Stimulated activated CD4-positive, alpha-beta T cell treated with anti-CD3 and anti-CD28 coated beads, TNF-alpha, amount 100 ng/mL, for 48 hours (primary cell): ENCODE data around the gene ABCC1.
"Not testable (repeated sequence)": the region's sequence is repeated elsewhere in the genome, so short reads cannot be mapped to it uniquely, and the experiment has no call there.

Source experiments
- DNase-seq, 3 donors: peaks; one replicate each; pipeline ENCODE4 v3.0.0-alpha.2; 2020; ENCODE audit warnings: low read depth in 3 of 3

ABCC1 gene

DNA sequence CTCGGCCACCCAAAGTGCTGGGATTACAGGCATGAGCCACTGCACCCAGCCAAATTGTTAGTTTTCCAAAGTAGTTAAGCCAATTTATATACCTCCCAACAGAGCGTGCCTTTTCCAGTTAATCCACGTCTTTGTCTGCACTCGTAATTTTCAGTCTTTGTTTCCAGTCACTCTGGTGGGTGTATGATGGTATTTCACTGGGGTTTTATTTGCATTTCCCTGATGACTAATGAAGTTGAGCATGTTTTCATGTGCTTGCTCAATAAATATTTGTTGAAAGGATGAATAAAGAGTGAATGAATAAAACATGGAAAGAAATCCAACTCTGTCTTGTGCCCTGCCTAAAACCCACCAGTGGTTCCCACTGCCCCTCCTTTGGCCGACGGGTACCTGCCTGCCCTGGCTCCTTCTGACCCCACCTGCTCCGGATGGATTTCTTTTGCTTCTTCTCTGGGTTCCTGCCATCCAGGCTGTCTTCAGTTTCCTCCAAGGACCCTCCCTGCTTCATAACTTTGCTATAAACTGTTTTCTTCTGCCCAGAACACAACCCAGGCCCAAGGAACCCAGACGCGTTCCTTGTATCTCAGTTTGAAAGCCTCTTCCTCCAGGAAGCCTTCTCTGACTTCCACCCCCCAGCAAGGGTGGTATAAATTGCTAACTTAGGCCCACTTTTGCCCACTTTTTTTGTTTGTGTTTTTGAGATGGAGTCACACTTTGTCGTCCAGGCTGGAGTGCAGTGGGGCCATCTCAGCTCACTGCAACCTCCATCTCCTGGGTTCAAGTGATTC lies 3.0 kb upstream of the ABCC1 start:
- no peak for DNase-seq

DNA sequence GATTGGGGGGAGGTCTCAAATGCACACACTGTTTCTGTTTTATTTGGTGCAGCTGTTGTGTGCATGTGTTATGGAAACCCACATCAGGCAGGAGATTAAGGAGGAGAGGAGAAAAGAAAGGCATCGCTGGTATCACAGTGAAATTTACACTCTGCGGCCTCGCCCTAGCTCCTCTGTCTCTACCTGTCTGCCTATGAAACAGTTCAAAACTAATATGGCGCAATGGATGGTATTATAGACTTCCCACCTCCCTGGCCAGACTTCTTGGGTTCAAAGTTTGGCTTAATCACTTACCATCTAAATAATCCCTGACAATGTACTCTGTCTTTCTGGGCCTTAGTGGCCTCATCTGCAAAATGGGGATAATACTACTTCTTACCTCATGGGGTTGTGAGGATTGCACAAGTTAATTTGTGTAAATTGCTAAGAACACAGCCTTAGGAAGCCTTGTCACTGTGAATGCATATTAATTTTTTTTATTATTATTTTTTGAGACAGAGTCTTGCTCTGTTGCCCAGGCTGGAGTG lies 1.4 kb upstream of the ABCC1 start:
- no peak for DNase-seq

DNA sequence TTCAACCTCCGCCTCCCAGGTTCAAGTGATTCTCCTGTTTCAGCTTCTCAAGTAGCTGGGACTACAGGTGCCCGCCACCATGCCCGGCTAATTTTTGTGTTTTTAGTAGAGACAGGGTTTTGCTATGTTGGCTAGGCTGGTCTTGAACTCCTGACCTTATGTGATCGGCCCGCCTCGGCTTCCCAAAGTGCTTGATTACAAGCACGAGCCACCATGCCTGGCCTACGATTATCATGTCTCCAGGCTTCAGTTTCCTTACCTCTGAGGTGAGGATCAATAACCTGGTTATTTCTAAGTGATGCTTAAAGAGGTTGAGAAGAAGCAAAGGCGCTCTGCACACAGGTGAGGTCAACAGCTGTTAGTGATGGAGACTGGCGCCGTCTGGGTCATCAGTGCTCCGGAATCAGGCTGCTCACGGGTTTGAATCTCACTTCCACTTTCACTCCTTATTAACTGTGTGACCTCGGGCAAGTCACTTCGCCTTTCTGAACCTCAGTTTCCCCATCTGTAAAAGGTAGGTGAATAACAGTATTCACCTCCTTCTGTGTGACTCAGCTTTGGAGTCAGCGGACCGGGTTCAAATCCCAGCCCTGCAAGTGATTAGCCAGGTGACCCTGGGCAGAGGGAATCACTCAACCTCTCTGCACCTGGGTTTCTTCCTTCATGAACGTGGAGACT lies 745 bp upstream of the ABCC1 start:
- no peak for DNase-seq

DNA sequence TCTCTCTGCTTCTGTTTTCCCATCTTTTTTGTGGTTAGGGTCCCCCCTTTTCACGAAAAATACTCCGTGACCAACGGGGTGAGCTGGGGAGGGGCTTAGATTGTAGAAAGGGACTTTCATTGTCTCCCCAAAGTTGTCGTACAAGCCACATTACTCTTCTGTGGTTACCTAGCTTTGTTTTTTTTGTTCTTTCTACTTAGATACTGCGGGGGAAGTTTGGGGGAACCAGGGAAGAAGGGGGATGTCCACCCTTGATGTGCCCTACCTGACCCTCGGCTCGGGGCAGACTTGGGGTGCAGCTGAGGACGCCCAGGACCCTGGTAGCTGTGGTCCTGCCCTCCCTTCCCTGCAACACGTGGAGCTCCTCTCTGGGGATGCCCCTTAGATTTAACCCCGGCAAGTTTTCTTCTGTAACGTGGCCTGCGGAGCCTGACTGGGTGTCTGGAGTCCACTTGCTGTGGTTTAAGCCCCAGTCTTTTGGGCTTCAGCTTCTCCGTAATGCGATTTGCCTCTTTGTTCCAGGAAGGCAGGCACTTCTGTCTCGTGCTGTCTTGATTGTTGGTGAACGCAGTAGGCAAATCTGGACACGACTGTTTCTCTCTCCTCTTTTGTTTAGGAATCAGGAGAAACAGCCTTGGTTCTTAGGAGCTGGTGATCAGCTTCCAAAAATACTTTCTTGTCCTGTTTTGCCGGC lies 892 bp downstream of the ABCC1 start:
- no peak for DNase-seq

DNA sequence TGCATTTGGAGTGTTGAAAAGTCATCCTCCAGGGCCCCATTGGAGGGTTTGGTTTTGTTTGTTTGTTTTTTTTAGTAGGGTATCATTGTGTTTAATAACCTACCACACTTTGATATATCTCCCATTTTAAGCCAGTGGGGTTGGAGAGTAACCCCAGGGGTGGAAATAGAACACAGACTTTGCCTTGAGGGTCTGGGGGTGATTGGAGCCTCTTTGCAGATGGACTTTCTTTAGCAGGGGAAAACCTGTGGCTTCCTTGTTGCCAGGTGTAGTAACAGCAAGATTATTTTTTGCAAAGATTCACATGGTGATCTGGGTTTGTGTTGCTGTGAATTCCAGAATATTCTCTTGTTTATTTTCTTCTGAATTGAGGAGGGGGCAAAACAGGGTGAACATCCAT lies 1.5 kb downstream of the ABCC1 start:
- DNase-seq = no peak

DNA sequence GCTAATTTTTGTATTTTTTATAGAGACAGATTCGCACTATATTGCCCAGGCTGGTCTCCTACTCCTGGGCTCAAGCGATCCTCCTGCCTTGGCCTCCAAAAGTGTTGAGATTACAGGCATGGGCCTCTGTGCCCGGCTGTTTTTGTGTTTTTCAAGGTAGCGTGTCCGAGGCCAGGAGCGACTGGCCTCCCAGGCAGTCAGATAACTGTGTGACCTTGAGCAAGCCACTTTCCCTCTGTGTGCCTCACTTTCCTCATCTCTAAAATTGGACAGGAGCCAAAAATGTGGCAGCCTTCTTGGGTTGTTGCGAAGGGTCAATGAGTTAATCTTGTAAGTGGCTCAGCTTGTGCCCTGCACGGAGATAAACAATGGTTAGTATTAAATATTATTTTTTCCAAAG lies 2.4 kb downstream of the ABCC1 start:
- DNase-seq = no peak

DNA sequence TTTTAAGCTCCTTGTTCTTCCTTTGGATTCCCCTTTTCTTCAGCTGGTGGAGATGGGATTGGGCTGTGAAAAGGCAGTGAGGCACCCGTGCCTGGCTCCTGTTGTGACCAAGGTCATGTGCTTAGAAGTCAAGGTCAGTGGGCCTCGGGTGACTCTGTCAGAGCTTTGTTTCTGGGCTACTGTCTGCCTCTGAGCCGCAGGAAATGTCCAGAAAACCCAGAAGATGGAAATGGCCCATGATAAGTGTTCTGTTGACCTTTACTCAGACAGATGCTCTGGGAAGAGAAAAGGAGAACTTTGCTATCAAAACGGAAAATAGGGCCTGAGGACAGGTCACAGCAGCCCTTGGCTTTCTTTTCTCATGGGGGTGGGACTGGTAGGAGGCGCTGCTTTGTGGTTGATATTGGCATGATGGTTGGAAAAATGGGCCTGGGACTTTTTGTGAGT lies 2.9 kb downstream of the ABCC1 start:
- no peak for DNase-seq

DNA sequence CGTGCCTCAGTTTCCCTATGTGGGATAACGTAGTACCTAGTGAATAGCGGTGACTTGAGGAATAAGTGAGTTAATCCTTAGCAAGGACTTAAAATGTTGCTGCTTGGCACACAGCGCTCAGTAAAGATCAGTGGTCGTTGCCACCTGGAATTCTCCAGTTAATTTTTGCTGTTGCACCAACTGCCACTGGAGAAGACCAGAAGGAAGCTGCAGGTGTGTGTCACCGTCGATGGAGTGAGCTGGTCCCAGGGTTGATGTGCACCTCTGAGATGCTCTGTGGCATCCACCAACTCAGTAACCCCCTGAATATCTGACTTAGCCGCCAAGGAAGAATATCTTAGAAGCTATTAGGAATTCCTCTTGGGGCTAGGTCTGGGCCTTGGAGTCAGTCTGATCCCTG lies 4.1 kb downstream of the ABCC1 start:
- no peak for DNase-seq

DNA sequence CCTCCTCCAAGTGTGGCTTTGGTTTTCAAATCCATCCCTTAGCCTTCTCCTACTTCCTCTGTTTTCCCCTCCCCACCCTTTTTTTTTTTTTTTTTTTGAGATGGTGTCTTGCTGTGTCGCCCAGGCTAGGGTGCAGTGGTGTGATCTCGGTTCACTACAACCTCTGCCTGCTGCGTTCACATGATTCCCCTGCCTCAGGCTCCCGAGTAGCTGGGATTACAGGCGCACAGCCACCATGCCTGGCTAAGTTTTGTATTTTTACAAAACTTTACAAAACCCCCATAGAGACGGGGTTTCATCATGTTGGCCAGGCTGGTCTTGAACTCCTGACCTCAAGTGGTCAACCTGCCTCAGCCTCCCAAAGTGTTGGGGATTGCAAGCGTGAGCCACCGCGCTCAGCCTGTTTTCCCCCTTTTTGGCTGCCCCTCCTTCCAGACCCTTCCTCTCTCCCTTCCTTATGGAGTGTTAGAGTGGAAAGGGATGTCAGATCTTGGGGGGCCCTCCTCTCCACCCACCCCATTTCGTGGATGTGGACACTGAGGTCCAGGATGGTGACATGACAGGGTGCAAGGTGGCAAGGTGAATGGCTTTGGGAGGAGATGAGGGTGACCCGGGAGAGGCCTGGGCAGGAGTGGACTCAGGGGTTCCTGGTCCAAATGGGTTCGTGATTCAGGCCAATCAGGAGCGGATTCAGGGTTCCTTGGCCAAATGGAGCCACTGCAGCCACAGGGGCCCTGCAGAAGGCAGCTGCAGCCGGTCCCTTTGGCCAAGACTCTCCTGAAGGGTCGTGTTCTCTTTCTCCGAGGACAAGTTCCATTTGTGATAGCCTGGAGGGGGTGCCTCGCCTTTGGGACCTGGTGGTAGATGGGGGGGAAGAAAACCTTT lies 4.8 kb downstream of the ABCC1 start:
- DNase-seq = no peak

DNA sequence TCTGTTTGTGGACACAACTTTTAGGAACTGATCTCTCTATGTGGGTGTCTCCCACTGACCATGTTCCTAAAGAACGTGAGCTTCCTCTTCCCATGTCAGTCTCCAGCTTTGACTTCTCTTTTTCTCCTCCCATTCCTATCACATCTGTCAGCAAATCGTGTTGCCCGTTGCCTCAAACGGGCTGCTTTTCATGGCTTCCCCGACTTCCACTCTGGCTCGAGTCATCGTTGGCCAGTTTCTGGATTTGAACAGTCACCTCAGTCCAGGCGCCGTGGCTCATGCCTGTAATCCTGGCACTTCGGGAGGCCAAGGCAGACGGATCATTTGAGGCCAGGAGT lies 5.4 kb downstream of the ABCC1 start:
- no peak for DNase-seq

DNA sequence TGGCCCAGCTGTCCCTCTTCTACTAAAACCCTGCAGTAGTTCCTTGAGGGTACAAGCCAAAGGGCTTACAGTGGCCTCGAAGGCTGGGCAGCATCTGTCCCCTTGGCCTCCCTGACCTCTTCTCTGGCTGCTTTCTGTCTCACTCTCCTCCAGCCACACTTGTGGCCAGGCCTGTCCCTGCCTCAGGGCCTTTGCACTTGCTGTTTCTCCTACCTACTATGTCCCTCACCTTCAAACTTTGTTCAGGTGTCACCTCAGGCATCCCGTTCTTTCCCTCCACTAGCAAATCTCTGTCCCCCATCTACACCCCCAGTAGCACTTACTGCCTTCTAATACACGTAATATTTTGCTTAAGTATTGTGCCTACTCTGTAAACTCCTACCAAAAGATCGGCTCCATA lies 6.0 kb downstream of the ABCC1 start:
- DNase-seq = no peak

DNA sequence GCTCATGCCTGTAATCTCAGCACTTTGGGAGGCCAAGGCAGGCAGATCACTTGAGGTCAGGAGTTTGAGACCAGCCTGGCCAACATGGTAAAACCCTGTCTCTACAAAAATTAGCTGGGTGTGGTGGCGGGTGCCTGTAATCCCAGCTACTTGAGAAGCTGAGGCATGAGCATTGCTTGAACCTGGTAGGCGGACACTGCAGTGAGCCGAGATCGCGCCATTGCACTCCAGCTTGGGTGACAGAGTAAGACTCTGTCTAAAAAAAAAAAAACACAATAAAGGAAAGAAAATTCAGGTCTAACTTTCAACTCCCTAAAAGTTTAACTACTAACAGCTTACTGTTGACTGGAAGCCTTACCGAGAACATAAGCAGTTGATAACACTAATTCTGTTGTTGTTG lies 6.7 kb downstream of the ABCC1 start:
- not testable (repeated sequence) for DNase-seq

DNA sequence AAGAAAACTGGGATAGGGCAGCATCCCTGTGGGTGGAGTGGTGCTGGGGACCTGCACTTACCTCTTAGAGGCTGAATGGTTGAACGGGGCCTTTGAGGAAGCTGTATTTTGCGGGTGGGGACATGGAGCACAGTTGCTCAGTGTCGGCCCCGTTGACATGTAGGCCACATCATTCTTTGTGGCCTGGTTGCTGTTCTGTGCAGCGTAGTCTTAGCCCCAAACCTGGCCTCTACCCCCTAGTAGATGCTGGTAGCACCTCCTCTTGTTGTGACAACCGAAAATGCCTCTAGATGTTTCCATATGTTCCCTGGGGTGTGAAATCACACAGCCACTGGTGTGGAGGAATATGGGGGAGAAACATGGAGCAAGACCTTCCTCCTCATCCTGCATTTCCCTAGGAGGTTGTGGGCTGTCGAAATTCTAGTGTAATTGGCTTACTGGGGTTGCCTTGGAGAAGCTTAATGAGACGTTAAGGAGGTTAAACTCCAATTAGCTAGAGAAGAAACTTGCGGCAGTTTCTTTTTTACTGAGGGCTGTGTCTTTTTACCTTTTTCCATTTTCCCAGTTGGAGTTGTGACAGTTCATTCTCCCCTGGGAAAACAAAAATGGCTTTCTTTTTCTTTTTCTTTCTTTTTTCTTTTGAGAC lies 9.4 kb downstream of the ABCC1 start:
- no peak for DNase-seq

DNA sequence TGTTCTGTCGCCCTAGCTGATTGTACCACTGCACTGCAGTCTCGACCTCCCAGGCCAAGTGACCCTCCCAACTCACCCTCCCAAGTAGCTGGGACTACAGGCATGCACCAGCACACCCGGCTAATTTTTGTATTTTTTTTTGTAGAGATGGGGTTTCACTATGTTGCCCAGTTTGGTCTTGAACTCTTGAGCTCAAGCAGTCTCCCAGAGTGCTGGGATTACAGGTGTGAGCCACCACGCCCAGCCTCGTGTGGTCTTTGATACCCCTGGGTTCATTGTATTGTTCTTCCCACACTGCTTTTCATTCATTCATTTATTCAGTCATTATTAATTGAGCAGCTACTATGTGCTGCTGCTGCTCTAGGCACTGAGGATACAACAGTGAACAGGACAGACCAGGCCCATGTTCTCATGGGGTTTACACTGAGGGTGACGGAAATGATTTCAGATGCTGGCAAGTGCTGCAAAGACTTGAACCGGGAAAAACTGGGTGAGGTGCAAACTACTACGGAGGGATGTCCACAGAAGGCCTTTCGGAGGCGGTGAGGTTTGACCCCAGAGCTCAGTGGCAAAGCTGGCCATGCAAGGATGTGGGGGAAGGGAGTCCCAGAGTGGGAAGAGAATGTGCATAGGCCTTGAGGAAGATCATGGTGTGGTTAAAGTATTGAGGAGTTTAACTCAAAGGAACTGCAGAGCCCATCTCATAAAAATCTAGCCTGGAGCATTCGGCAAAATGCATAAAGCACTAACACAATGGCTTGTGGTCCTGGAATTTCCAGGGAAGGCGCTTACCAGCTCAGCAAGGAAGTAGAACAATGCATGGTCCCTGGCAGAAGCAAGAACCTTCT lies 10.9 kb downstream of the ABCC1 start:
- no peak for DNase-seq

DNA sequence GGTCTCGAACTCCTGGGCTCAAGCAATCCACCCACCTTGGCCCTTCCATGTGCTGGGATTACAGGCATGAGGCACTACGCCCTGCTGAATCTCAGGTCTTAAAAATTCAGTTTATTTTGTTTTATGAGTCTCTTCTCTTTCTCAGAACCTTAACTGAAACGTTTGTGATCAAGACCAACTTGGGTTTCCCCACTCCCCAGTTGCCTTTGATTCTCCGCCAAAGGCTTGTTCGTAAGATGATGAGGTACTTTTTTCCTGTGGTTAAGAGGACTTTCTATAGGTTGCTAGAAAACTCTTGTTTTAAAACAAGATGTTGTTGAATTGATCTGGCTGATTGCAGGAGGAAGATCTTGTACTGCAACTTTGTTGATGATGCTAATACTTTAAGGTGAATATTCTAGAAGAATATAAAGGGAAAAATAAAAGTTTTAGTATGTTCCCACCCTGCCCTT lies 11.7 kb downstream of the ABCC1 start:
- DNase-seq = peak in 2 of 3 donors; percentile 44 to 66

DNA sequence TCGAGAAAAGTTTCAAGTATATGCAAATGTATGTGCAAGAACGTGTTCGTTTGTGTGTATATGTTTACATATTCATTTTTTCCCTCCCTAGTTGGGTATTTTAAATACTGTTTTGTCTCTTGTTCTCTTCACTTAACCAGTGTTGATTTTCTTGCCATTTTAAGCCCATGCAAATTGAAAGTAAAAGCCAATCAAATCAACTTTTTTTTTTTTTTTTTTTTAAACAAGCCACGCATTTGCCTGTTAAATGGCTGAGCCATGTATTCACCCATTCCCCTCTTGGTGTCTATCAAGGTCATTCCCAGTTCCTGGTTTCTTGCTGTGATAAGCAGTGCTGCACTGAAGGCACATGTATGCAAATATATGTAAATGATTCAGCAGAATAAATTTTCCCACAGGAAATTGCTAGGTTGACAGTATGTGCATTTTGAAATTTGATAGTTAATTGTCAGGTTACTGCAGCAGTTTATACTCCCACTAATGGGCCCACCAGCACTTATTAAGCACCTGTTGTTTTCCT lies 12.2 kb downstream of the ABCC1 start:
- DNase-seq = no peak

DNA sequence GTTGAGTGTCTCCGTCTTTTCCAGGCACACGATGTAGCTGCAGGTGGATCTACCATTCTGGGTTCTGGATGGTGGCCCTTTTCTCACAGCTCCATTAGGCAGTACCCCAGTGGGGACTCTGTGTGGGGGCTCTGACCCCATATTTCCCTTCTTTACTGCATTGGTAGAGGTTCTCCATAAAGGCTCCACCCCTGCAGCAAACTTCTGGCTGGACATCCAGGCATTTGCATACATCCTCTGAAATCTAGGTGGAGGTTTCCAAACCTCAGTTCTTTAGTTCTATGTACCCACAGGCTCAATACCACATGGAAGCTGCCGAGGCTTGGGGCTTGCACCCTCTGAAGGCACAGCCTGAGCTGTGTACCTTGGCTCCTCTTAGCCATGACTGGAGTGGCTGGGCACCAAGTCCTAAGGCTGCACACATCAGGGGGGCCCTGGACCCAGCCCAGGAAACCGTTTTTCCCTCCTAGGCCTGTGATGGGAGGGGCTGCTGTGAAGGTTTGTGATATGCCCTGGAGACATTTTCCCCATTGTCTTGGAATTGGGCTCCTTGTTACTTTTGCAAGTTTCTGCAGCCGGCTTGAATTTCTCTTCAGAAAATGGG lies 14.0 kb downstream of the ABCC1 start:
- no peak for DNase-seq

DNA sequence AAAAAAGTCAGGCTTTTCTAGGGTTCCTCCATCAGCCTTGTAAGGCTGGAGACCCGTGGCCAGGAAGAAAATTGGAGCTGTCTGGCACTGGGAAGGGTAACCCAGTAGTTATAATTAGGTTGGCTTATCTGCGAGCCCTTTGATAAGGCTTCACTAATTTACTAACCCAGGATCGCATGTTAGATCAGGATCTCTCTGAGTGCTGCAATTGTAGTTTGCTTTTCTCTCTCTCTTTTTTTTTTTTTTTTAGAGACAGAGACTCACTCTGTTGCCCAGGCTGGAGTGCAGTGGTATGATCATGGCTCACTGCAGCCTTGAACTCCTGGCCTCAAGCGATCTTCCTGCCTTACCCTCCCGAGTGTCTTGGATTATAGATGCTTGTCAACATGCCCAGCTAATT lies 17.0 kb downstream of the ABCC1 start:
- DNase-seq = no peak

DNA sequence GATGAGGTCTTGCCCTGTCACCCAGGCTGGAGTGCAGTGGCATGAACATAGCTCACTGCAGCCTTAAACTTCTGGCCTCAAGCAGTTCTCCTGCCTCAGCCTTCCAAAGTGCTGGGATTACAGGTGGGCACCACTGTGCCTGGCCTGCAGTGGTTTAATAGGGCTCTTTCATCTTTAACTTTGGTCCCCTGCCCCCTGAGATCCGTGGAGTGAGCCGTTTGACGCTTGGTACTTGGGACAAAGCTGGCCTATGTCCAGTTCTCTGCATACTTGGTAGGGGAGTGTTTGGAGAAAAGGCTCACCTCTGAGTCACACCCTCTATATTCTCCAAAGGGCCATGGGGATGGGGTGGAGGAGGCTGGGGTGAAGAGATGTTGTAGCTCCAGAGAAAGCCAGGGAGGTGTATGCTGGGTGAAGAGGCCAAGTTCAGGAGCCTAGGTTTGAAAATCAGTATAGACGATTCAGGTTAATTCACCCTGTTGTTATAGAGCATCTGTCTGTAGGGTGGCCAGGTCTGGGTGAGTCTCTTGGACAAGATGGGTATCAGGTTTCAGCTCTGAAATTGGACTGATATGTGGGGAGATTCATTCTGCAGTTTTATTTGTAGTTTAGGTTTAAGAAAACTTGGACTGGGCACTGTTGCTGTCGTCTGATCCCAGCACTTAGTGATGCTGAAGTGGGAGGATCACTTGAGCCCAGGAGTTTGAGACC lies 17.6 kb downstream of the ABCC1 start:
- DNase-seq = no peak
